ENCODE data around the gene TNS3.

TNS3 gene

GRCh38 chr7:47332213-47332612 is 249.7 kb downstream of the TNS3 start:
- TF ChIP-seq CTCF (IDR thresholded peaks at IDR 0.05; ENCODE audit: low read depth, low read length): no peak
- no peak for DNase-seq (ENCODE audit: extremely low read depth, low read depth)

- no peak for DNase-seq (ENCODE audit: extremely low read depth, low read depth)
- no peak for TF ChIP-seq CTCF (IDR thresholded peaks at IDR 0.05; ENCODE audit: low read depth, low read length)
Observed at GRCh38 chr7:47331179-47331565, 250.7 kb downstream of the TNS3 start.

- DNase-seq (ENCODE audit: extremely low read depth, low read depth): no peak
- no peak for TF ChIP-seq CTCF (IDR thresholded peaks at IDR 0.05; ENCODE audit: low read depth, low read length)
Observed at GRCh38 chr7:47330561-47331178, 251.2 kb downstream of the TNS3 start.

GRCh38 chr7:47330026-47330425 is 251.9 kb downstream of the TNS3 start:
- no peak for DNase-seq (ENCODE audit: extremely low read depth, low read depth)

GRCh38 chr7:47329320-47329926 is 252.5 kb downstream of the TNS3 start:
- no peak for TF ChIP-seq CTCF (IDR thresholded peaks at IDR 0.05; ENCODE audit: low read depth, low read length)
- no peak for DNase-seq (ENCODE audit: extremely low read depth, low read depth)

More at GRCh38 chr7:47330026-47330425, 251.9 kb downstream of the TNS3 start:
- TF ChIP-seq CTCF (IDR thresholded peaks at IDR 0.05; ENCODE audit: low read depth, low read length): no peak

- no peak for TF ChIP-seq CTCF (IDR thresholded peaks at IDR 0.05; ENCODE audit: low read depth, low read length)
- no peak for DNase-seq (ENCODE audit: extremely low read depth, low read depth)
Observed at GRCh38 chr7:47328392-47329319, 253.3 kb downstream of the TNS3 start.

All from AG09319 (cell line).